Fibroblast of mammary gland (primary cell): Measurements from ENCODE around the gene IGSF6.
A peak's percentile ranks its signal among the peaks of the same experiment; 100 is the strongest.
"Not testable (repeated sequence)": the region's sequence is repeated elsewhere in the genome, so short reads cannot be mapped to it uniquely, and the experiment has no call there.

Experiments
- DNase-seq: peaks from one replicate; pipeline ENCODE4 v3.0.0-alpha.2; 2010; ENCODE audit warnings: low read depth
- H3K4me3 ChIP-seq: 2 replicates; pipeline ENCODE4 v1.5.1; 2011; ENCODE audit warnings: low read depth, mild to moderate bottlenecking, low read length, moderate library complexity; ENCODE audit not compliant: control insufficient read depth
- CTCF ChIP-seq: conservative IDR thresholded peaks from 2 replicates; pipeline ENCODE4 v1.5.1; 2011; ENCODE audit warnings: low read depth, low read length, inconsistent platforms; ENCODE audit not compliant: control insufficient read depth, insufficient read depth

The IGSF6 gene

GRCh38 chr16:21685034-21685455 is 32.6 kb upstream of the IGSF6 start:
- no peak overlapping the region for H3K4me3 ChIP-seq
- no peak for DNase-seq
- no peak for TF ChIP-seq CTCF

DNA sequence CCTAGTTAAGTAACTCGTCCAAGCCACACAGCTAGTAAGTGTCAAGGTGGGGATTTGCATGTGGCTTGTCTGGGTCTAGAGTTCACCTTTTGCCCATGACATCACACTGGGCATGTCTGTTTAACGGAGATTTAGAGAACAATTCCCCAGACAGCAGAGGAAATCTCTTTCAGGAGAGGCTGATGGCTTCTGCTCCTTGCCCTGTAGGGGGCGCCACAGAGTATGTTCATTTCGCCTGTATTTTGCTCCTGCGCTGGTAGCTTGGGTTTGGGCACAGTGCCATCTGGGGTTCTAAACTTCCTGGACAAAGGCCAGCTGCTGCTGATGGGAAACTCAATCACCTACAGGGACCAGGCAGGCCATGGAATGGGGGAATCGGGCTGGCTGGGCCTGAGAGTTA is 31.8 kb upstream of the IGSF6 start:
- no peak overlapping the region for H3K4me3 ChIP-seq
- peak; percentile 58 for TF ChIP-seq CTCF
- peak; percentile 4 for DNase-seq

DNA sequence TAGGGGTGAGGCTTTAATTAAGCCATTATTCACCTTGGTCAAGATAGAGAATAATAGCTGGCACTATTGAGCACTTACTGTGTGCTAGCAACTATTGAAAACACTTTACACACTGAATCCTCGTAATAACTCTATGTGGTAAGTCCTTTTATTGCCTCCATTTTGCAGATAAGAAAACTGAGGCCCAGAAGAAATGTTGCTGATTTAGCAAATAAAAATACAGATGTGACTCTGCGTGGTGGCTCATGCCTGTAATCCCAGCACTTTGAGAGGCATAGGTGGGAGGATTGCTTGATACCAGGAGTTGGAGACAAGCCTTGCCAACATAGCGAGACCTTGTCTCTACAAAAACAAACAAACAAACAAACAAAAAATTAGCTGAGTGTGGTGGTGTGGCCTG is 30.8 kb upstream of the IGSF6 start:
- DNase-seq: no peak
- TF ChIP-seq CTCF: no peak
- no peak overlapping the region for H3K4me3 ChIP-seq

DNA sequence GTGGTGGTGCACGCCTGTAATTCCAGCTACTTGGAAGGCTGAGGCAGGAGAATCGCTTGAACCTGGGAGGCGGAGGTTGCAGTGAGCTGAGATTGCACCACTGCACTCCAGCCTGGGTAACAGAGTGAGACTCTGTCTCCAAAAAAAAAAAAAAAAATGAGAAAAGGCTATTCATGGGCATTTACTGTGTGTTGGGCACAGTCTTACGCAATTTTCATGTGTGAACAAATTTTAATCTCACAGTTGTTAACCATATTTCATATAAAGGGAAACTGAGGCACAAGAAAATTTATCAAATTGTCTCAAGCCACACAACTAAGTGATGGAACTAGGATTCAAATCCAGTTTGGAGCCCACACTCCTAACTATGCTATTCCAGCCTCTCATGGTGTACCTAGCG is 28.3 kb upstream of the IGSF6 start:
- DNase-seq: not testable (repeated sequence)

DNA sequence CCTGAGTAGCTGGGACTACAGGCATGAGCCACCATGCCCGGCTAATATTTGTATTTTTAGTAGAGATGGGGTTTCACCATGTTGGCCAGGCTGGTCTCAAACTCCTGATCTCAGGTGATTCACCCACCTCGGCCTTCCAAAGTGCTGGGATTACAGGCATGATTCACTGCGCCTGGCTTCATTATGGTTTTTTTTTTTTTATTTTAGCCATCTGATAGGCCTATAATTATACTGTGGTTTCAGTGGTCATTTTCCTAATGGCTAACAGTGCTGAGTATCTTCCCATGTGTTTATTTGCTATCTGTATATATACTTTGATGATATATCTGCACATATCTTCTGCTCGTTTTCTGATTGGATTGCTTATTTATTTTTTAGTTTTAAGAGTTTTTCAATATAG is 22.0 kb upstream of the IGSF6 start:
- DNase-seq: peak; percentile 12
- H3K4me3 ChIP-seq: not testable (repeated sequence)

More for the DNA sequence above, 28.3 kb upstream of the IGSF6 start:
- H3K4me3 ChIP-seq: not testable (repeated sequence)

GRCh38 chr16:21673469-21673868 is 21.1 kb upstream of the IGSF6 start:
- no peak for DNase-seq
- TF ChIP-seq CTCF: no peak
- H3K4me3 ChIP-seq: no peak overlapping the region

DNA sequence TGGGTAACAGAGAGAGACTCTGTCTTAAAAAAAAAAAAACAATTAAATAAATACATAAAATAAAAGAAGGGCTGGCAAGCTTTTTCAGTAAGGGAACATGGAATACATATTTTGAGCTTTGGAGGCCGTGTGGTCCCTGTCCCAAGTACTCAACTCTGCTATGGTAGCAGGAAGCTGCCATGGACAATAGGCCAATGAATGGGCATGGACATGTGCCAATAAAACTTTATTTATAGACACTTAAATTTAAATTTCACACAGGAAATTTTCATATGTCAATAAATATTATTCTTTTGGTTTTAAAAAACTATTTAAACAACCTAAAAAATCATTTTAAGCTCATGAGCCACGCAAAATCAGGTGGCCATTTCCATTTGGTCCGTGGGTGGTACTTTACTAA is 15.2 kb upstream of the IGSF6 start:
- TF ChIP-seq CTCF: no peak
- H3K4me3 ChIP-seq: no peak overlapping the region
- no peak for DNase-seq

GRCh38 chr16:21666772-21667171 is 14.4 kb upstream of the IGSF6 start:
- no peak for DNase-seq
- H3K4me3 ChIP-seq: no peak overlapping the region
- TF ChIP-seq CTCF: no peak
